ENCODE data around the gene CEBPG.

The CEBPG gene

GRCh38 chr19:33393286-33394005, 19.9 kb downstream of the CEBPG start:
- H3K36me3 ChIP-seq (ENCODE audit: control insufficient read depth, insufficient read depth, low read length), result no peaks in the 10 kb centered on the region
- H3K27me3 ChIP-seq (replicated peaks; ENCODE audit: control insufficient read depth, insufficient read depth, low read length, poor library complexity, severe bottlenecking), result no peaks in the 10 kb centered on the region
- no peak overlapping the region for H3K27ac ChIP-seq (ENCODE audit: insufficient read depth, low read length, poor library complexity, severe bottlenecking)
- H3K4me3 ChIP-seq (ENCODE audit: insufficient read depth, low read depth, low read length, poor library complexity, severe bottlenecking), result no peak overlapping the region
- H3K9me3 ChIP-seq (ENCODE audit: control insufficient read depth, low read length), result no peaks in the 10 kb centered on the region
- DNase-seq, result no peak
- H3K4me1 ChIP-seq (ENCODE audit: control insufficient read depth, insufficient read depth, low read length, poor library complexity, severe bottlenecking), result no peaks in the 10 kb centered on the region

GRCh38 chr19:33394006-33394722, 20.7 kb downstream of the CEBPG start:
- H3K4me1 ChIP-seq (ENCODE audit: control insufficient read depth, insufficient read depth, low read length, poor library complexity, severe bottlenecking), result no peaks in the 10 kb centered on the region
- H3K27me3 ChIP-seq (replicated peaks; ENCODE audit: control insufficient read depth, insufficient read depth, low read length, poor library complexity, severe bottlenecking), result no peaks in the 10 kb centered on the region
- H3K9me3 ChIP-seq (ENCODE audit: control insufficient read depth, low read length), result no peaks in the 10 kb centered on the region
- H3K4me3 ChIP-seq (ENCODE audit: insufficient read depth, low read depth, low read length, poor library complexity, severe bottlenecking), result no peak overlapping the region
- H3K27ac ChIP-seq (ENCODE audit: insufficient read depth, low read length, poor library complexity, severe bottlenecking), result no peak overlapping the region
- no peak for DNase-seq
- no peaks in the 10 kb centered on the region for H3K36me3 ChIP-seq (ENCODE audit: control insufficient read depth, insufficient read depth, low read length)

DNA sequence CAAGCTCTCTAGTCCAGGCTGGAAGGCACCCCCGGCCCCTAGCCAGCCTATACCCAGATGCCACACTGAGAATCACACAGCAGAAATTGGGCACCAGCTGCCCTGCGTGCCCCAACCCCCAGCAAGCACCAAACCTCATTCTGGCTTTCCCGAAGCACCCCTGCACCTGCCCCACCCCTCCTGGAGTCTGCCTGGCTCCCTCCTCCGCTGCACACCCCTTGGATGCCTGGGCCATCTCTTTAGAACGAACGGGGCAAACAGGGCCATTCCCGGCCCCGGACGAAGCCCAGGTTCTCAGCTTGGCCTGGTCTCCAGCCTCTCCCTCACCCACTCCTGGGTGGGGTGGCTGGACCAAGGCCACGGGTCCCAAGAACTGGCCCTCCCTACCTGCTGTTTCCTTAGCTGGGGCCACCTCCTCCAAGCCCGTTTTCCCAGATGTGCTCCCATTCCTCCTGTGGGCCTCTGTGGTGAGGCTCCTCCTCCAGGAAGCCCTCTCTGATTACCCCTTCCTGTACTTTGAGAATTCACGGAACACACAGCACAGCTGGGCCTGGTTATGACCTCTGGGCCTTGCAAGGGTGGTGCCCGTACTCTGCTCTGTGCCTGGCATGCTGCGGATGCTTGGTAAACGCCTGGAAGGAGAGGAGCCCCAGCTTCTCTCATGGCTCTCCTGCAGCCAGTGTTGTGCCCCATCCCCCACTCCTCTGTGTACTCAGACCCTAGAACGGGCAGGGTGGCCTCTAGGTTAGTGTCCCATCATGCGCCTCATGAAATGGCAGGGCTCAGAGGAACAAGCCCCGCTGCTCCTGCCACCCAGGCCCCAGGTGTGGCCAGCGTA, 21.4 kb downstream of the CEBPG start:
- H3K36me3 ChIP-seq (ENCODE audit: control insufficient read depth, insufficient read depth, low read length), result no peaks in the 10 kb centered on the region
- H3K4me1 ChIP-seq (ENCODE audit: control insufficient read depth, insufficient read depth, low read length, poor library complexity, severe bottlenecking), result no peaks in the 10 kb centered on the region
- no peaks in the 10 kb centered on the region for H3K9me3 ChIP-seq (ENCODE audit: control insufficient read depth, low read length)
- no peak overlapping the region for H3K27ac ChIP-seq (ENCODE audit: insufficient read depth, low read length, poor library complexity, severe bottlenecking)
- no peaks in the 10 kb centered on the region for H3K27me3 ChIP-seq (replicated peaks; ENCODE audit: control insufficient read depth, insufficient read depth, low read length, poor library complexity, severe bottlenecking)
- no peak overlapping the region for H3K4me3 ChIP-seq (ENCODE audit: insufficient read depth, low read depth, low read length, poor library complexity, severe bottlenecking)
- DNase-seq, result no peak

GRCh38 chr19:33395561-33396550, 22.3 kb downstream of the CEBPG start:
- no peak overlapping the region for H3K4me3 ChIP-seq (ENCODE audit: insufficient read depth, low read depth, low read length, poor library complexity, severe bottlenecking)
- no peak overlapping the region for H3K27ac ChIP-seq (ENCODE audit: insufficient read depth, low read length, poor library complexity, severe bottlenecking)
- no peaks in the 10 kb centered on the region for H3K9me3 ChIP-seq (ENCODE audit: control insufficient read depth, low read length)
- DNase-seq, result no peak
- H3K36me3 ChIP-seq (ENCODE audit: control insufficient read depth, insufficient read depth, low read length), result no peaks in the 10 kb centered on the region
- no peaks in the 10 kb centered on the region for H3K4me1 ChIP-seq (ENCODE audit: control insufficient read depth, insufficient read depth, low read length, poor library complexity, severe bottlenecking)
- H3K27me3 ChIP-seq (replicated peaks; ENCODE audit: control insufficient read depth, insufficient read depth, low read length, poor library complexity, severe bottlenecking), result no peaks in the 10 kb centered on the region

DNA sequence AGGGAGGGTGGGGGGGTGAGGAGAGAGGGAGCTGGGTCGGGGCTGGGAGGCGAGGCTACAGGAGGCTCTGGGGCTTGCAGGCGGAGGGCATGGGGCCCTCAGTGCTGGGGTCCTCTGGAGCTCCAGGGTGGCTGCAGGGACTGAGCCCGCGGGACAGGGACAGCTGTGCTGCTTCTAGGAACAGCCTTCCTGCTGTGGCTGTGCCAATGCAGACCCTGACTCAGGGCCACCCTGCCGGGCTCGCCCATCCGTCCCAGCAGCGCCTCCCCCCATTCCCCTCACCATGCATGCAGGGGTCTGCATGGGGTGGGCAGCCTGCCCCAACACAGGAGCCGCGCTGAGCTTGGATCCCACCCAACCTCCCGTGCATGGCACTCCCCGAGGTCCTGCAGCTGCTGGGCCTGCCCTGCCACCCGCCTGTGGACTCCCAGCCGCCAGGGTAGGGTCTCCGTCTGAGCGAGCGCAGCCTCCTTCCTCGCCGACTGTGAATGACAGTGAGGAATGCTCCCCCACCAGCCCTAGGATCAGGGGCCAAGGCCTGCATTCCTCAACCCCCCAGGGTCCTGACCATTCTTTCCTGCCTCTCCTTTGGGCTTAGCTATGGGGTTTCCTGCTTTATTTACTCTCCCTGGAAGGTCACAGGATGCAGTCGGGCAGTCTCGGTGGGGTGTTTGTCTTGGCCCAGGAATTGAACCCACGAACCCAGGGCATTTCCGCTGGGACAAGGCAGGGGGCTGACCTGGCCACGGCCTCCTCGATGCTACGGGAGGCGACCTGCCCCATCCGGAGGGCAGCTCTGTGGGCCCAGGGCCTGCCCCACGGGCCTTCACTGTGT, 23.4 kb downstream of the CEBPG start:
- H3K4me3 ChIP-seq (ENCODE audit: insufficient read depth, low read depth, low read length, poor library complexity, severe bottlenecking), result no peak overlapping the region
- H3K4me1 ChIP-seq (ENCODE audit: control insufficient read depth, insufficient read depth, low read length, poor library complexity, severe bottlenecking), result no peaks in the 10 kb centered on the region
- H3K9me3 ChIP-seq (ENCODE audit: control insufficient read depth, low read length), result no peaks in the 10 kb centered on the region
- no peak overlapping the region for H3K27ac ChIP-seq (ENCODE audit: insufficient read depth, low read length, poor library complexity, severe bottlenecking)
- no peak for DNase-seq
- H3K27me3 ChIP-seq (replicated peaks; ENCODE audit: control insufficient read depth, insufficient read depth, low read length, poor library complexity, severe bottlenecking), result no peaks in the 10 kb centered on the region
- no peaks in the 10 kb centered on the region for H3K36me3 ChIP-seq (ENCODE audit: control insufficient read depth, insufficient read depth, low read length)

GRCh38 chr19:33397536-33398360, 24.2 kb downstream of the CEBPG start:
- no peak overlapping the region for H3K4me3 ChIP-seq (ENCODE audit: insufficient read depth, low read depth, low read length, poor library complexity, severe bottlenecking)
- H3K27me3 ChIP-seq (replicated peaks; ENCODE audit: control insufficient read depth, insufficient read depth, low read length, poor library complexity, severe bottlenecking), result no peaks in the 10 kb centered on the region
- H3K36me3 ChIP-seq (ENCODE audit: control insufficient read depth, insufficient read depth, low read length), result no peaks in the 10 kb centered on the region
- H3K4me1 ChIP-seq (ENCODE audit: control insufficient read depth, insufficient read depth, low read length, poor library complexity, severe bottlenecking), result no peaks in the 10 kb centered on the region
- no peak for DNase-seq
- H3K27ac ChIP-seq (ENCODE audit: insufficient read depth, low read length, poor library complexity, severe bottlenecking), result no peak overlapping the region
- H3K9me3 ChIP-seq (ENCODE audit: control insufficient read depth, low read length), result no peaks in the 10 kb centered on the region

DNA sequence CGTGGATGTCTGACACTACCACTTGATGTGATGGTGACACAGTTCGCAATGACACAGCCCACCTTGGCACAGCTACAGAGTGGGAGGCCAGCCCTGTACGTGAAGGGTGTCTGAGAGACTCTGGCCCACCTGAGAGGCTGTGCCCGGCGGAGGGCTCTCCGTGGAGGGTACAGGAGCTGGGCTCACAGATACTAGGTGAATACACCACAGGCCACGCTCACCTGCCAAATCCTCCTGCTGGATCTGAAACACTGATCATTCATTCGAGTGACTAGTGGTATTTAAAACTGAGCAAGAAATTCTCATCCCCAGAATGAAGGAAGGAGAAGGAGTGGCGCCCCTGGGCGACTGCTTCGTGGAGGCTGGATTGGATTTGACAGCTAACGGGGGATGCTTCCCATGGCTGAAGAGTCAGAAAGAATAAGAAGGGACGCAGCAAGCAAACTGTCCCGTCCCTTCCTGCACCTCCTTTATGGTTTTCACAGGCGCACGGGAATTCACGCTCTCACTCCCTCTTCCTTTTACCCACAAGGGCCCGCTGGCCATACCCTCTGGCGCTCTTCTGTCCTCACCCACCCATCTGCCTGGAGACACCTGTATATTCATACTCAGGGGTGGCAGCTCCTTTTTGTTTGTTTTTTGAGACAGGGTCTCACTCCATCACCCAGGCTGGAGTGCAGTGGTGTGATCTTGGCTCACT, 25.0 kb downstream of the CEBPG start:
- Histone ChIP-seq H3K27ac (ENCODE audit: insufficient read depth, low read length, poor library complexity, severe bottlenecking) (no peak overlapping the region), H3K9me3 (ENCODE audit: control insufficient read depth, low read length) (no peaks in the 10 kb centered on the region), H3K36me3 (ENCODE audit: control insufficient read depth, insufficient read depth, low read length) (no peaks in the 10 kb centered on the region), H3K4me1 (ENCODE audit: control insufficient read depth, insufficient read depth, low read length, poor library complexity, severe bottlenecking) (no peaks in the 10 kb centered on the region), H3K4me3 (ENCODE audit: insufficient read depth, low read depth, low read length, poor library complexity, severe bottlenecking) (no peak overlapping the region), H3K27me3 (replicated peaks; ENCODE audit: control insufficient read depth, insufficient read depth, low read length, poor library complexity, severe bottlenecking) (no peaks in the 10 kb centered on the region)
- DNase-seq, result no peak

GRCh38 chr19:33399081-33399744, 25.7 kb downstream of the CEBPG start:
- DNase-seq, result no peak

More at GRCh38 chr19:33399081-33399744, 25.7 kb downstream of the CEBPG start:
- Histone ChIP-seq H3K4me1 (ENCODE audit: control insufficient read depth, insufficient read depth, low read length, poor library complexity, severe bottlenecking) (no peaks in the 10 kb centered on the region), H3K9me3 (ENCODE audit: control insufficient read depth, low read length) (no peaks in the 10 kb centered on the region), H3K4me3 (ENCODE audit: insufficient read depth, low read depth, low read length, poor library complexity, severe bottlenecking) (no peak overlapping the region), H3K27ac (ENCODE audit: insufficient read depth, low read length, poor library complexity, severe bottlenecking) (no peak overlapping the region), H3K36me3 (ENCODE audit: control insufficient read depth, insufficient read depth, low read length) (no peaks in the 10 kb centered on the region), H3K27me3 (replicated peaks; ENCODE audit: control insufficient read depth, insufficient read depth, low read length, poor library complexity, severe bottlenecking) (no peaks in the 10 kb centered on the region)
